Stimulated activated CD8-positive, alpha-beta memory T cell treated with anti-CD3 and anti-CD28 coated beads, Interleukin-7, amount 100 ng/mL, for 1 hour (primary cell): ENCODE measurements around the gene C4A.
"Not testable (repeated sequence)": the region's sequence is repeated elsewhere in the genome, so short reads cannot be mapped to it uniquely, and the experiment has no call there.

Experiments
- DNase-seq, 2 donors: peaks; one replicate each; pipeline ENCODE4 v3.0.0-alpha.2; 2020; ENCODE audit warnings: low read depth in 2 of 2

C4A gene

GRCh38 chr6:31961616-31962015 lies 20.2 kb upstream of the C4A start:
- DNase-seq = no peak

- DNase-seq = no peak
These were observed 17.9 kb upstream of the C4A start for GRCh38 chr6:31963921-31964320.

- DNase-seq = no peak
These were observed 16.2 kb upstream of the C4A start for GRCh38 chr6:31965700-31966099.

- DNase-seq = no peak
These were observed 15.4 kb upstream of the C4A start for GRCh38 chr6:31966506-31966905.

GRCh38 chr6:31966997-31967925 lies 14.6 kb upstream of the C4A start:
- no peak for DNase-seq

- no peak for DNase-seq
These were observed 13.9 kb upstream of the C4A start for GRCh38 chr6:31967926-31968320.

- no peak for DNase-seq
These were observed 13.5 kb upstream of the C4A start for GRCh38 chr6:31968326-31968725.

- no peak for DNase-seq
These were observed 12.8 kb upstream of the C4A start for GRCh38 chr6:31968791-31969711.

- DNase-seq = no peak
These were observed 11.9 kb upstream of the C4A start for GRCh38 chr6:31969712-31970603.

- DNase-seq = no peak
These were observed 11.1 kb upstream of the C4A start for GRCh38 chr6:31970604-31971271.

- no peak for DNase-seq
These were observed 10.4 kb upstream of the C4A start for GRCh38 chr6:31971279-31971992.

- peak; percentile 88 to 93 for DNase-seq
These were observed 9.7 kb upstream of the C4A start, which contains the start of gene DXO for GRCh38 chr6:31971993-31972708. DXO (minus strand) TSS chr6:31972138; CDS start chr6:31971675, 463 bp downstream.

GRCh38 chr6:31972709-31973350 lies 9.0 kb upstream of the C4A start:
- no peak for DNase-seq

- DNase-seq = not testable (repeated sequence)
These were observed 5.8 kb upstream of the C4A start for GRCh38 chr6:31976065-31976464.

- DNase-seq = no peak
These were observed 3.9 kb upstream of the C4A start for GRCh38 chr6:31977816-31978431.

- DNase-seq = no peak
These were observed 3.0 kb upstream of the C4A start for GRCh38 chr6:31978831-31979230.

- no peak for DNase-seq
These were observed 2.5 kb upstream of the C4A start for GRCh38 chr6:31979238-31979898.
